Dermis microvascular lymphatic vessel endothelial cell (primary cell): ENCODE data around the gene FMO3. TPM values are rescaled to one million over a fixed set of nuclear protein-coding genes. Genes with fewer than 3 reads are reported as not detected.

Experiments
- DNase-seq, 2 donors: peaks; one replicate each; pipeline versions ENCODE4 v3.0.0 to v3.0.0-alpha.2; 2010; ENCODE audit warnings: low read depth in 2 of 2
- total RNA-seq: library from RNA; depleted of rRNA; stranded (reverse); fragments of >200 nt; gene quantifications from 2 replicates; pipeline ENCODE4 v1.2.1, GENCODE V29; 2014

Gene FMO3
- total RNA-seq, 1 donor from 2014 or later: under 0.01 TPM

DNA sequence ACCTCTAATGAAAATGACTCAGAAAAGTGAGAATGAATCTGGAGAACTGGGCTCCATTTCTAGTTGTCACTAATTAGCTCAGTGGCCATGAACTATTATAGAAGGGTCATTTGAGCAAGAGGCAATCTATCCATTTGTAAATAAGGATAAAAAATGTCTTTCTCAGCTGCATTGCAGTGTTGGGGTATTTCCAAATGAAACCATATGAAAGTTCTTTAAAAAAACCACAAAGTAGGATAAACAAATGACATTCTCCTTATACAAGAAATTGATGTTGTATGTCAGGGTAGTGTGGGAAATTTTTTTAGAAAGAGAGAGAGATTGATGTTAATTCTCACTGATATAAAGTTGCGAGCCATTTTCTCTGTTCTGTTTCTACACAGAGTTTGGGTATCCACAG, 26.0 kb downstream of the FMO3 start:
- no peak for DNase-seq

DNA sequence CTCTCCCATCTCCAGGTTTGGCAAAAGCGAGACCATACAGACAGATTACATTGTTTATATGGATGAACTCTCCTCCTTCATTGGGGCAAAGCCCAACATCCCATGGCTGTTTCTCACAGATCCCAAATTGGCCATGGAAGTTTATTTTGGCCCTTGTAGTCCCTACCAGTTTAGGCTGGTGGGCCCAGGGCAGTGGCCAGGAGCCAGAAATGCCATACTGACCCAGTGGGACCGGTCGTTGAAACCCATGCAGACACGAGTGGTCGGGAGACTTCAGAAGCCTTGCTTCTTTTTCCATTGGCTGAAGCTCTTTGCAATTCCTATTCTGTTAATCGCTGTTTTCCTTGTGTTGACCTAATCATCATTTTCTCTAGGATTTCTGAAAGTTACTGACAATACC, 26.4 kb downstream of the FMO3 start:
- no peak for DNase-seq

DNA sequence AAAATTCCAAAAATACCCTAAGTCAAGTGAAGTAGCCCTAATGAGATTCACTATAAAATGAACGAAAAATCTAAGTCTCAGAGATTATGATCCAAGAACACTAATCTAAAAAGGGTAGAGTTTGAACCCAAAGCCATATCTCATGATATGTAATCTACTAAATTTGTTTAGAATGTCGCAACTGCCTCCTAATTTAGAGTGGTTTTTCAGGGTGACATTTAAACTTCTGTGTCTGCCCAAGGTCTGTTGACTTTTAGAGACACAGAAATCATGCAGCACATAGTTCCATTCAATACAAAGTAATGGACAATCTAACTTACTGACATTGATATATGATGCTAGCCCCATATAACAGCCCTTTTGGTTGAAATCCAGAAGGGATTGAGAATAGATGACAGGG, 28.9 kb downstream of the FMO3 start:
- no peak for DNase-seq

DNA sequence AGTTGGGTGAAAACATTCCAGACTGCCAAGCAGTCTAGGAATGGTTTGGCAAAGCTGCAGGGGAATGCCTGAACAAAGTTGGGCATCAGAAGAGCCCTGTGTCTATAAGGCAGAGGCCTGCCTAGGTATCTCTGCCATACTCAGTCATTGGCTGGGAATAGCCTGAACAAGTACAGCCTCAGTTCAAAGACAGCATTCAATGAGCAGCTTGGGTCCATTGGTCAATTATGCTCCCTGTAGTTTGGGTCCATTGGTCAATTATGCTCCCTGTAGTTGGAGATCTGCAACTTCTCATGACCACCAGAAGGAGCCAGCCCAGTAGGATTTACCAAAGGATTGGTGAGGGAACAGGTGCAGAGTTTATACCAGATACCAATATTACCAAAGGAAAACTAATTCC, 31.6 kb downstream of the FMO3 start:
- no peak for DNase-seq

DNA sequence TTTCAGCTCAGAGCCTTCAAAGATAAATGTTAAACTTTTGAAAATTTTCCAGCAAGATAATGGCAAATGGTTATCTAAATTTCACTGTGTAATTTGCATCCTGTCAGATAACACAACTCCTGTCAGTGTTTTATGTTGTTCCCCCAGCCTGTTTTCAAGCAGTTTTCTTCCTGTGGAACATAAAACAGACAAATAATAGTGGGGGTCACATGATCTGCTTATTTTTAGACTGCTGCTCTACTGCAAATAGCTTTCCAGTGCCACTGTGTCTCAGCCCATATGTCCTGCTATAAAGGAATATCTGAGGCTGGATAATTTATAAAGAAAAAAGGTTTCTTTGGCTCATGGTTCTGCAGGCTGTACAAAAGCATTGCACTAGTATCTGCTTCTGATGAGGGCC, 32.2 kb downstream of the FMO3 start:
- DNase-seq: peak in 1 of 2 donors; percentile 51

DNA sequence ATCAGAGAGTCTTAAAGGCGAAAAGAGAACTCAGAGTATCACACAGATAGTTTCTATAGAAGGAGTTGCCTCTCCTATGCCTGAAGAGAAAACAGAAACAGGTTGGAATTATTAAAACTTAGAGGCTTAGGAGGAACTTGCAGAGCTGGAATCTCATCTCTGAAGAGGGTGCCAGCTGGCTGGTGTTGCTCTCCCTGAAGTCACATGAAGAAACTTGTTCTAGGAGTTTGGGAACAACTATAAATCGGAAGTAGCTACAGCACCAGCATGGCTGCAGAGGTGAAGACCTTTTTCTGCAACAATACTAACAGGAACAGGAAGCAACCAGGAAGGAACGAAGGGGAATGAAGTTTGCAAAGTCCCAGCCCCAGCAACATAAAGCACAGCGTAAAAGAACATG, 35.8 kb downstream of the FMO3 start:
- DNase-seq: no peak

DNA sequence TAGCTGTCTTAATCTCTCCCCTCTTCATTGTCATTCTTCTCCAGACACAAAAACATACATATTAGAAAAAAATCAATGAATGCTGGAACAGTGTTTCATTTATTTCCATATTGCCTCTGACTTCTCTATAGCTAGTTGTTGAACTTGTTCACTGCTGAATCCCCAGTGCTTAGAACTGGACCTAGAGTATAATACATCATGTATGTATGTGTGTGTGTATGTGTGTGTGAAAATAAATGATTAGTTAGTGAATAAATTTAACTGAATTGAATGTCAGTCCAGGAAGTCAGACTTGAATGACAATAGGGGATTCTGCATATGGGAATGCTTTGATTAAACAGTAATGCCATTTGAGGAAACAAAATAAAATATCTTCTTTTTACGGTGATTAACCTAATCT, 36.4 kb downstream of the FMO3 start:
- no peak for DNase-seq

DNA sequence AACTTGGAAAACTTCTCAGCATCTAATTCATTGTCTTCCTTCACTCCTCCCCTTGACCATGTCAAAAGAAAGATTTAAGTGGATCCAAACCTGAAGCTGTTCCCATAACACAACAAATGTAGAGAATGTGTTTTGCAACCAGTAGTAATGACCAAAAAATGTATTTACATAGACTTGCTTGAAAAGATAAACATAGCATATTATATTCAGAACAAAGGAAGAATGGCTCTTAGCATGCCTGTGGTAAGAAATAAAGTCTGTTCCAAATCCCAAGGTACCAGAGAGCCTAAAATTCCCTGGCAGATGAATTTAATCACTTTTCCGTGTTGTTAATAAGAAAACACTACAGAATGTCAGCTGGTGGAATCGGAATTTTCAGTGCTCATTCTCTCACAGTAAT, 36.8 kb downstream of the FMO3 start:
- DNase-seq: no peak

DNA sequence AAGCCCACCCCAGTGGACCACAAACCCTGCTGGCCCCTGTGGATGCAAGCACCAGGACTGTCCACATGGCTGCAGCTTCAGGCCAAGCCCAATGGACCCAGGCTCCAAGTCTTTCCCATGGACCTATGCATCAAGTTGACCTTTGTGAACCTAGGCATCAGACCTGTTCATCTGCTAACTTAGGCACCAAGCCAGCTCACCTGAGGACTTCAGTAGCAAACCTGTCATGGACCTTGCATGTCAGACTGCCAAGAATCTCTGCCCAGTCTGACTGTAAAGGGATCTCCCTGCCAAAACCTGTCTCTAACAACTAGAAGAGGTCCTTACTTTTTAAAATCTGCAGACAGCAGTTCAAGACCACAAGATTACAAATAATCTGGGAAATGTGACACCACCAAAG, 37.8 kb downstream of the FMO3 start:
- no peak for DNase-seq

DNA sequence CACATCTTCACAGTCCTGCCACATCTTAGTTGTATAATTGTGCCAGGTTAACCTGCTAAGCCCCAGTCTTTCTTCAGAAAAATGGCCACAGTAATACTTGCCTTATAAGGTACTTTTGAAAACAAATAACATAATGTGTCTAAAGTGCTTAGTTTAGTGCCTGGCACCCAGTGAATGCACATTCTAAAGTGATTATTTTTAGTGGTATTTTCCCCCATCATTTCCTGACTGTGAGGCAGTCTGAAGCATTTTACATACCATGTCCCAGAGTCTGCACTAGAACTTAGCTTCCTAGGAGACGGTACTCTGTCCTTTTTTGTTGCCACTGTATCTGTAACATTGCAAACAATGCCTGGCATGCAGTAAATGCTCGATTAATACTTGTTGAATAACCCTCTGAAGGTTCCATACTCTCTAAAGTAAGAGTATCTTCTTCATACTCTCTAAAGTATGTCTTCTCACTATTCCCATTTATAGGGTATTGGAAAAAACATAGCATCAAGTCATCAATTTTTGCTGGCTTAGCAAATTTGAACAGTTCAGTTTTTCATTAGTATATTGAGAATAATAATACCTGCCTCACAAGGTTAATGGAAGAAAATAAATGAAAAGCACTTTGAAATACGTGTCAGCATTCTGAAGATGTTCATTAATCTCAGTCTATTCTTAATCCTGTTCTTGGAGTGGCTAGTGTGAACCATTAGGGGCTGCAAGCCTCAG, 43.7 kb downstream of the FMO3 start:
- no peak for DNase-seq

DNA sequence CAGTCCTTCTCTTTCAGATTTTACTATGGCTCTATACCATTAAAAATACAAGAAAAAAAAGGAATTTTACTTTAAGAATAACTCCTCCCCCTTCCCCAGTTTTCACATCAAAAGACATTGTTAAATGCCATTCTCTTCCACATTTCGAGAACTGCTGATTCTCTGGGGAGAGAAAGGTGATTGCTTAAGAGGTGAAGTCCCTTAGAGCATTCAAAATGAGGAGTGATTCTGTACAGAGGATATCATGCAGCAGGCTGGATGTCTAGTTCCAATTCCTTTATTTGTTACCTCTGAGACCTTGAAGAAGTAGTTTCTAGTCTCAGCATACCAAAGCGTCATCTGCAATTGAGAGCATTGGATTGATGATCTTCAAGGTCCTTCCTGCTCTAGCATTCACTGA, 46.9 kb downstream of the FMO3 start:
- no peak for DNase-seq

DNA sequence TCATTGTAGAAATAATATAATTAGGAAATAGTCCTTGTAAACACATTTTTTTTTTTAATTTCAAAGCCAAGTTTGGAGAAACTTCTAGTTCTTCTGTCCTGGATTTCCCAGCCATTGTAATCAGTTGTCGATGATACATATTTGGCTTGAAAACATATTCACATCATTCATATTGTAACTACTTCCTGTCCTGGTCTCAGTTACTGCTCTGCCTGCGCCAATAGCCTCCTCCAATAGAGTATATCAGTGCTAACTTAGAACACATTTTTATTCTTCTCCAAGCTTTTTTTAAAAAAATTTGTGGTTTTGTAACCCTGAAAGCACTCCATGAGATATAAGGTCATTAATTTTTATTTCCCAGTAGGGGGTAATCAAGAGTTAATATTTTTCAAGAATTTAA, 48.3 kb downstream of the FMO3 start:
- peak; percentile 45 to 46 for DNase-seq

DNA sequence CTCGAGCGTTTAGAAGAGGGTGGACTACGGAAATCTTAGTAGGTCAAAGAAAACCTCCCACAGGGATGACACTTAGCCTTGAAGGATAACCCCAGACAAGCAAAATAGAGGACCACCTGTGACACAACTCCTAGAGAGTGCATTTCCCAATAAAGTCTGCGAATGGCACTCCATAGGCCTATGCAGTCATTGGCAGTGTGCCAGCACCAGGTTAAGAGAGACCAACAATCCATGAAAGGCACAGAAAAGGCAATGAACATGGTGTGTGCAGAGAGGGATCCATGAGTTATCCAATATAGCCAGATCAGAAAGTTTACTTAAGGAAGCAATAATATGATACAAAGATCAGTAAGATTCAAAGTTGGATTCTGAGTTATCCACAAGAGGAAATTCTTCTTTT, 49.2 kb downstream of the FMO3 start:
- DNase-seq: no peak

DNA sequence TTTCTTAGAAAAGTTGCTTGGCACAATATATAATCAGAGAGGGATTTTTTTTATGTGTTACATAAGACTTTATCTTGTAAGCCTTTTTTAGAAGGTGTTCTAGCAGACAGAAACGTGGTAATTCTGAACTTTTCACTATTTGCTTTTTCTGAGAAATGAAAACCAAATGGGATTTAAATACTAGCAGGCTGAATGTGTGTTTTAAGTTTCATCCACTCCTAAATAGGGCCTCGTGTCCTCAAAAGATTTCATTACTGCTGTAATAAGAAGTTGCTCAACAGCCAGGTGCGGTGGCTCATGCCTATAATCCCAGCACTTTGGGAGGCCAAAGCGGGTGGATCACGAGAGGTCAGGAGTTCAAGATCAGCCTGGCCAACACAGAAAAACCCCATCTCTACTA, 49.7 kb downstream of the FMO3 start:
- DNase-seq: no peak

DNA sequence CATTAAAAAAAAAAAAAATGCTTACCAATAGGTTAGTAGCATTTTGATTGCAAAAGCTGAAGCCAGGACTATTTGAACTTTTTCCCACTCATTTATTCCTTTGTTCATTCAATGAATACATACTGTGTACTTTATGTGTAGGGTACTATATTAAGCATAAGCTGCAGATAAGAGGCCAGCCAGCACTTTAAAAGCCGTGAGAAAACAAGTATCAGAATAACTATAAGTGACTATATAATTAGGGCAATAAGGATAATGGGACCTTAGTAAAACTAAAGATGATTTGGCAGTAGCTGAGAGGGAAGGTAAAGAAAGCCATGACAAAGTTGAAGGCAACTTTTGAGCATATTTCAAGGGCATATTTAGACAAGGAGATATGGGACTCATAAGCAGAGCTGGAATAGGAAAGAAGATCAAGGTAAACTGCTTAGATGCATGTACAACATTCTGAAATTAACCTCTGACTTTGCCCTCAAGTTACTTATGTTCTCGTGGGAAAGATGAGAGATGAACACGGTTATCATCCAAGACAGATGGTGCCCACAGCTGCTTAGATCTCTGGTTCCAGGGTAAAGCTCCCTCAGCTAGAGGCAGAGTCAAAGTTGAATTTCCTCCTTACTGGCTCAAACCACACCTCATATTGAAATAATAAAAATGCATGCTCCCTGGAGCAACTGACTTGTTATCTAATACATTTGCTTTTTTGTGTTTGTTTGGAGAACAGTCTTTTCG, 50.4 kb downstream of the FMO3 start:
- DNase-seq: no peak

DNA sequence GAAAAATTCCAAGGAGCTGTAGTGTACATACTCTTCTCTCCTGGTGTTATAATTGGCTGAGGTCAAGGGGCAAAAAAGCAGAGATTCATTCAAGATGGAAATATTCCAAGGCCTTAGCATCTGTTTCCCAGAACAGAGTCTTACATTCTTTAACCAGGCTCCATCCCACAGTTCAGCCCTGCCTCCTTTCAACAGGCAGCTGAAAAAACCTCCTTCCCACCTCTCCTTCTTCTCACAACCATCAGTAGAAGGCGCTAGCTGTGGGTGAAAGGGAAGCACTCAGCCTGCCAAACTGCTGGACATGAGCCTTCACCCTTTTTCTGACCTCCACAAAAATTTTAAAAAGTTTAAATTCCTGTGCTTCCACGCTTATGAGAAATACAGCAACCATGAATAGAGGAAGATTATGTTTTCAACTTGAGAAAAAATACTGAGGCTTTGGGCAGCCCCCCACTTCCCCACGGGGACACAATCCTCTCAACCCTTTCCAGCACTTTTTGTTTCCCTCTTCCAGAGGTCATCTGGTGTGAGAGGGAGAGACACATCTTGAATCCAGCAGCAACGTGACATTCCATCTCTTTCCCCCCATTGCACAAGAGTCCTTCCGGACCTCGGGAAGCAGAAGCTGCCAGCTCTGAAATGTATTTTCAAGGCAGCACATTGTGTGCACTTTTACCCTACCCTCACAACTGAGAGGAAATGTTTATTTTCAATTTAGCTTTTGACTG, 51.1 kb downstream of the FMO3 start:
- DNase-seq: peak; percentile 63 to 87

DNA sequence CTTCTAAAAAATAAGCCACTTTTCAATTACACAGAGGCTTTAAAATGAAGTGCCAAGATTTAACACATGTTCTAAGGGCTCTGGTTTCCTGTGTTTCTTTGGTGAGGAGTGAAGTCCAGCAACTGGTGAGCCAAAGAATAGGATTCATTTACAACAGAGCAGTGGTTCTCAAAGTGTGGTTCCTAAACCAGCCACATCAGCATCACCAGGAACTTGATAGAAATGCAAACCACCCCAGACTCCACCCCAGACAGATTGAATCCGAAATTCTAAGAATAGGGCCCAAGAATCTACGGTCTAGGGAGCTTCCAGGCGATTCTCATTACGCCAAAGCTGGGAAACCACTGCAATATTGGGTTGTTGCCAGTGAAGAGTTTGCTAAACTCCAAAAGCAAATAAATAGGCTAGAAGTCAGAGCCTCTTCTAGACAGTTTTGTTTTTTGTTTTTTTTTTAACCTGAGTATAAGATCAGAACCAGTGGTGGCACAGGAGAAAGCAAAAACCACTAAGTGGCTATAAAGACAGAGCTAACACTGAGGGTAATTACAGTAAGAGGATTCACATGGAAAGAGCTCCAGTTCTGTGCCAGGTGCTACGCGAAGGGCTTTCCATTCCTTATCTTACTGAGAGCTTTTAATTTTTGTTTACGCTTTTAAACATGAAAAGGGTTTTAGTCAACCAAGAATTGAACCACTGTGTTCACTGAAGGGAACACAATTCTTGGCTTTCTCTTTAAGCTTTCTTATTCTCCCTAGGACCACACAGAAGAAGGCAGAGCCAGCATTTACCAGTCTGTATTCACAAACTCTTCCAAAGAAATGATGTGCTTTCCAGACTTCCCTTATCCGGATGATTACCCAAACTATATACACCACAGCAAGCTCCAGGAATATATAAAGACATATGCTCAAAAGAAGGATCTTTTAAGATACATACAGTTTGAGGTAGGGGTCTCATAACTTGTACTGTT, 52.0 kb downstream of the FMO3 start:
- DNase-seq: peak in 1 of 2 donors; percentile 79

DNA sequence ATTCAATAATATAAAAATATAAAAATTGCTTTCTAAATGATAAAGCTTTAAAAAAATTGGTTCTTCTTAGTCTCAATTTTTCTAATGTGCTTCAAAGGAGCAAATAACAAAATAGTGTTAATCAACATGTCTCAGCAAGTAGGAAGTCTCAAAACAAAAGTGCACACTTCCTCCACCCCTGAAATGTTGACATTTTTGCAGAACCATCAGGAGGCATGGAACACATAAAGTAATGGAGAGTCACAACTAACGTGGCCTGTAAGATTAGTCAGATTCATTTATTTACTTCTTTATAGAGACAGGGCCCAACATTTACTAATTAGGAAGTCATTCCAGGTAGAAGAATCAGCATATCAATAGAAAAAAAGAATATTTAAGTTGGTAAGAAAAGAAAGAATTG, 59.5 kb downstream of the FMO3 start:
- no peak for DNase-seq

DNA sequence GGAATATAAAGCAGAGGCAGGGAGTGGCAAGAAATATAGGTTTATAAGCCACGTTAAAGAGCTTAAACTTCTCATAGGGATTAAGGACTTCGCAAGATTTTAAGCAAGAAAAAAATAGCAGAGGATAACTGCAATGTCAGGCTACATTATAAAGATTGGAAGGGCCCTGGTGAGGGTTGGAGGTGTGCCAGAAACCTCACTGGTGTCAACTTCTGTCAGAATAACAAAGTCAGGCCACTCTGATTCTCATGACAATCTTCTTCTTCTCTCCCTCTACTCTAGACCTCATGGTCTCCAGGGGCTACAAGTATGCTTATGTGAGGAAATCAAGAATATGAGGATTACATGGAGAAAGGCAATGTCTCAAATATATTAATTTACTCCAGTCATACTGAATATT, 61.8 kb downstream of the FMO3 start:
- no peak for DNase-seq

DNA sequence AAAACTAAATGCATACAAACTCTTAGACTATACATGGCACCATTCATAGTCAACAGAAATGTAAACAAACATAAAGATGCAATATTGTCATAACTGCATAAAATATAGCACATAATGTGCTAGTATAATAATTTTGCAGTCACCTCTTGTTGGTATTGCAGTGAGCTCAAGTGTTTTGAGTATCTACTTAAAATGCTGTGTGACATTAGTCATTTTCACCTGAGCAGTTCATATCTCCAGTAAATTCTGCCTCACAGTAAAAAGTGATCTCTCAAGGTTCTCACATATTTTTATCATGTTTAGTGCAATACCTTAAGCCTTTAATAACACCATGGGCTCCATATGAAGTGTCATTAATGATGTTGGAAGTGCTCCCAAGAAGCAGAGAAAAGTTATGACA, 64.8 kb downstream of the FMO3 start:
- no peak for DNase-seq

DNA sequence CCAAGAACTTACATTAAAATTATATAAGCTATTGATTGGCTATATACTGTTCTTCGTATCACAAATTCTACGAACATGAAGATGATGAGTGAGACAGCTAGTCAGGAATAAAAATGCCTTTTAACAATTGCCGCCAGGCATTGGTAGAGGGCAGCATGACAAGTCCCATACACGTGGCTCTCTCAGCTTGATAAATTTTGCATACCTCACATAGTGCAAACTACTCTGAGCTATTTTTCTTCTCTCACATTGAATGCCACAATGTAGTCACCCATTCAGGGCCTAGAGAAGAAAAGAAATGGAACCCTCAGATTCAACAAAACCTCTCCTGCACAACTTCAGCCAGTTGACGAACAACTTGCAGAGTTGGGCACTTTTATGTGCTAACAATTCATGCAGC, 67.4 kb downstream of the FMO3 start:
- no peak for DNase-seq

DNA sequence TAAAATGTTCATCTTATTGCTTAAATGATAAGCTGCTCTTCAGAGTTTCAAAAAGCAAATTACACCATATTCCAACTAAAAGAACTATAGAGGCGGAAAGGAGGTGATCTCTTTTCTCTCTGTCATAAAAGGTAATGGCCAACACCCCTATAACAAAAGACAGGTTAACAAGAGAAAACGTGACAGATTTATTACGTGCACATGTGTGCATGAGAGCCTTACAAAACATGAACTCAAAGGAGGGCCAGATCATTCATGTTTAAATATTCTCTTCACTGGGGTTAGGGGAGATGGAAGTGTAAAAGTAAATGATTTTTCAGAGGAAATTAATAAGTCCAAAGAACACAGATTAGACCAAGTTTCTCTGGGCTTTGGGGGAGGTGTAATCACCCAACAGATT, 67.8 kb downstream of the FMO3 start:
- DNase-seq: no peak
